Measurements from ENCODE around the gene DKK3.
A peak's percentile ranks its signal among the peaks of the same experiment; 100 is the strongest.

DKK3 gene

GRCh38 chr11:11931461-11932055 lies 76.9 kb downstream of the DKK3 start:
- DNase-seq (ENCODE audit: low spot score) = peak; percentile 19
- no peak for TF ChIP-seq CTCF (IDR thresholded peaks at IDR 0.05; ENCODE audit: extremely low read depth, missing control alignments)

GRCh38 chr11:11929920-11930319 lies 78.5 kb downstream of the DKK3 start:
- no peak for TF ChIP-seq CTCF (IDR thresholded peaks at IDR 0.05; ENCODE audit: extremely low read depth, missing control alignments)
- DNase-seq (ENCODE audit: low spot score) = no peak

DNA sequence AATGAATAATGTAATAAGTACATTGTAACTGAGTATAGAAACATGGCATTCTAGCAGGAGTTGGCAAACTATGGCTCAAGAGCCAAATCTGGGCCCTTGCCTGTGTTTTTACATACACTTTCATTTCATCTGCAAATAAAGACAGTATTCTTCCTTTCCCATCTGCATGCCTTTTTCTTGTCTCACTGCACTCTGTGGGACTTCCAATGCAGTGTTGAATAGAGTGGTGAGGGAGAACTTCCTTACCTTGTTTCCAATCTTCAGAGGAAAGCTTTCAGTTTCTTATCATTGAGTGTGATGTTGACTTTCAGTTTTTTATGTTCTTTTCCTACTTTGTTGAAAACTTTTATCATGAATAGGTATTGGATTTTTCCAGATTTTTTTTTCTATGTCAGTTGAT lies 84.6 kb downstream of the DKK3 start:
- no peak for TF ChIP-seq CTCF (IDR thresholded peaks at IDR 0.05; ENCODE audit: extremely low read depth, missing control alignments)

GRCh38 chr11:11916981-11917399 lies 91.4 kb downstream of the DKK3 start:
- no peak for DNase-seq (ENCODE audit: low spot score)
- no peak for TF ChIP-seq CTCF (IDR thresholded peaks at IDR 0.05; ENCODE audit: extremely low read depth, missing control alignments)

More for the DNA sequence above, 84.6 kb downstream of the DKK3 start:
- no peak for DNase-seq (ENCODE audit: low spot score)

GRCh38 chr11:11915625-11916024 lies 92.8 kb downstream of the DKK3 start:
- no peak for DNase-seq (ENCODE audit: low spot score)
- no peak for TF ChIP-seq CTCF (IDR thresholded peaks at IDR 0.05; ENCODE audit: extremely low read depth, missing control alignments)

DNA sequence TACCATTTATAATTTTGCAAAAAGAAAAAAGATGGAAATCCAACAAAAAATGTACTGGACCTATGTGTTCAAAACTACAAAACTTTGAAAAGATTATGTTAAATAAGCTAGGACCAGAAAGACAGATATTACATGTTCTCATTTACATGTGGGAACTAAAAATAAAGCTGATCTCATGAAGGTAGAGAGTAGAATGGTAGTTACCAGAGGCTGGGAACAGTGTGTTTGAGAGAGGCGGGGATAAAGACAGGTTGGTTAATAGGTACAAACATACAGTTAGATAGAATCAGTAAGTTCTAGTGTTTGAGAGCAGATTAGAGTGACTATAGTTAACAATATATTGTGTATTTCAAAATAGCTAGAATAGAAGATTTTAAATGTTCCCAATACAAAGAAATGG lies 95.0 kb downstream of the DKK3 start:
- no peak for DNase-seq (ENCODE audit: low spot score)
- TF ChIP-seq CTCF (IDR thresholded peaks at IDR 0.05; ENCODE audit: extremely low read depth, missing control alignments) = no peak

Data from GM20000 (cell line).